GM18507 (cell line): Measurements from ENCODE around the gene RAVER2.

Source experiments
- DNase-seq: peaks from one replicate; pipeline ENCODE4 v3.0.0; 2011; ENCODE audit warnings: low read depth; ENCODE audit not compliant: insufficient read length; ENCODE audit errors: extremely low spot score
- FAIRE-seq: peaks from 2 replicates; lab custom pipeline; 2011; peaks lifted over from hg19 to GRCh38; lab: Jason Lieb, UNC

The RAVER2 gene

GRCh38 chr1:64864018-64864940 lies 119.4 kb downstream of the RAVER2 start:
- FAIRE-seq (peak; percentile 98), DNase-seq (peak; percentile 73)

GRCh38 chr1:64865105-64865757 lies 120.4 kb downstream of the RAVER2 start:
- no peak for DNase-seq
- no peak for FAIRE-seq

- no peak for DNase-seq
- FAIRE-seq: no peak
These were observed 121.8 kb downstream of the RAVER2 start for GRCh38 chr1:64866689-64867088.

GRCh38 chr1:64867266-64867665 lies 122.4 kb downstream of the RAVER2 start:
- FAIRE-seq: no peak
- no peak for DNase-seq

GRCh38 chr1:64871256-64871655 lies 126.4 kb downstream of the RAVER2 start:
- FAIRE-seq (no peak), DNase-seq (no peak)

GRCh38 chr1:64872067-64872466 lies 127.2 kb downstream of the RAVER2 start:
- no peak for DNase-seq
- FAIRE-seq: no peak

GRCh38 chr1:64873576-64873975 lies 128.7 kb downstream of the RAVER2 start:
- FAIRE-seq (no peak), DNase-seq (no peak)

GRCh38 chr1:64874666-64875065 lies 129.8 kb downstream of the RAVER2 start:
- no peak for DNase-seq
- no peak for FAIRE-seq

- FAIRE-seq (no peak), DNase-seq (no peak)
These were observed 130.2 kb downstream of the RAVER2 start for GRCh38 chr1:64875101-64875500.

- DNase-seq: no peak
- FAIRE-seq: no peak
These were observed 130.7 kb downstream of the RAVER2 start for GRCh38 chr1:64875606-64876005.

- DNase-seq (no peak), FAIRE-seq (no peak)
These were observed 132.3 kb downstream of the RAVER2 start for GRCh38 chr1:64877151-64877550.

- FAIRE-seq: no peak
These were observed 132.7 kb downstream of the RAVER2 start for GRCh38 chr1:64877598-64877997.

GRCh38 chr1:64878090-64878489 lies 133.2 kb downstream of the RAVER2 start:
- FAIRE-seq: no peak
- DNase-seq: no peak

More at GRCh38 chr1:64877598-64877997, 132.7 kb downstream of the RAVER2 start:
- no peak for DNase-seq

- FAIRE-seq (no peak), DNase-seq (no peak)
These were observed 134.2 kb downstream of the RAVER2 start for GRCh38 chr1:64878931-64879611.

- FAIRE-seq (no peak), DNase-seq (no peak)
These were observed 135.6 kb downstream of the RAVER2 start for GRCh38 chr1:64880449-64880848.

- DNase-seq: no peak
- no peak for FAIRE-seq
These were observed 136.4 kb downstream of the RAVER2 start for GRCh38 chr1:64881281-64881680.
